HG02571 (cell line): ENCODE results near the gene FUCA2.
"Not testable (repeated sequence)": the region's sequence is repeated elsewhere in the genome, so short reads cannot be mapped to it uniquely, and the experiment has no call there.

ENCODE experiments used
- ATAC-seq: cut with Tn5 transposase; IDR thresholded peaks from one replicate; pipeline ENCODE4 v1.9.1; 2021; ENCODE audit warnings: mild to moderate bottlenecking, moderate library complexity; ENCODE audit not compliant: unreplicated experiment

The FUCA2 gene

DNA sequence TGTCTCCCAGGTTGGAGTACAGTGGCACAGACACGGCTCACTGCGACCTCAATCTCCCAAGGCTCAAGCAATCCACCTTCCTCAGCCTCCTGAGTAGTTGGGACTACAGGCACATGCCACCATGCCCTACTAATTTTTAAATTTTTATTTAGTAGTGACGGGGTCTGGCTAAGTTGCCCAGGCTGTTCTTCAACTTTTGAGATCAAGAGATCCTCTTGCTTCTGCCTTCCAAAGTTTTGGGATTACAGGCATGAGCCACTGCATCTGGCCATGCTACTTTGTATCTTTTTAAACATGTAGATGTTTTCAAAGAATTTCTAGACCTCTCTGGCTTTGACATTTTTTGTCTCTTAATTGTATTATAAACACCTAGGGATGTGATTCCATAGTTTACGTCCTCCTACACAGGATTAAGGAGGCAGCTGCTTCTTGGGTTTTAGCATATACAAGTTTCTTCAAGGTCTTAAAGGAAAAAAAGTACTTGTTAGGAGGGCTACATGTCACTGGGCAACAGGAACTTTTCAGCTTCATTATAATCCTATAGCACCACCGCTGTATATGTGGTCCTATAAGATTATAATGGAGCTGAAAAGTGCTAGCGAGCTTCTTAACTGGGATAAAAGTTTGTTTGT lies 62.3 kb downstream of the FUCA2 start:
- ATAC-seq: no peak

DNA sequence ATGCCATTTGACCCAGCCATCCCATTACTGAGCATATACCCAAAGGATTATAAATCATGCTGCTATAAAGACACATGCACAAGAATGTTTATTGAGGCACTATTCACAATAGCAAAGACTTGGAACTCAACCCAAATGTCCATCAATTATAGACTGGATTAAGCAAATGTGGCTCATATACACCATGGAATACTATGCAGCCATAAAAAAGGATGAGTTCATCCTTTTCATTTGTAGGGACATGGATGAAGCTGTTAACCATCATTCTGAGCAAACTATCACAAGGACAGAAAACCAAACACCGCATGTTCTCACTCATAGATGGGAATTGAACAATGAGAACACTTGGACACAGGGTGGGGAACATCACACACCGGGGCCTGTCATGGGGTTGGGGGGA lies 63.7 kb downstream of the FUCA2 start:
- ATAC-seq: not testable (repeated sequence)
